Measurements from ENCODE around the gene ASPG. TPM values are rescaled to one million over a fixed set of nuclear protein-coding genes. Genes with fewer than 3 reads are reported as not detected.

Gene ASPG
- total RNA-seq (2022; extraction: Qiagen RNA extraction; ENCODE audit: low read depth) = 0.02 TPM in 1 of 5 replicates, not detected in the others

GRCh38 chr14:104085032-104085888 lies at the start of gene ASPG:
ASPG (plus strand) TSS chr14:104085700; CDS start chr14:104085771, 71 bp downstream.

GRCh38 chr14:104138098-104138717 lies 52.7 kb downstream of the ASPG start, which contains the start of gene KIF26A:
KIF26A (plus strand) TSS chr14:104138587; CDS start chr14:104138723, 136 bp downstream.

Other genes starting within 250 kb of the ASPG start
- 3.7 to 5.7 TPM (median 4.8 TPM) in 5 replicates for gene PPP1R13B, start 238.1 kb upstream of the ASPG start, total RNA-seq (2022; extraction: Qiagen RNA extraction; ENCODE audit: low read depth)
- gene TDRD9, start 157.2 kb upstream of the ASPG start, total RNA-seq (2022; extraction: Qiagen RNA extraction; ENCODE audit: low read depth) = 0.02 TPM in 1 of 5 replicates, not detected in the others
- not detected in 5 replicates for gene RD3L, start 143.2 kb upstream of the ASPG start, total RNA-seq (2022; extraction: Qiagen RNA extraction; ENCODE audit: low read depth)
- gene KIF26A, start 52.9 kb downstream of the ASPG start, total RNA-seq (2022; extraction: Qiagen RNA extraction; ENCODE audit: low read depth) = 2.3 to 4.1 TPM (median 3.4 TPM) in 5 replicates